Activated CD8-positive, alpha-beta memory T cell treated with anti-CD3 and anti-CD28 coated beads, Interleukin-2, amount 50 U/mL, for 1 hour (primary cell): ENCODE results near the gene SFXN2.

Experiments used
- DNase-seq: peaks from one replicate; pipeline ENCODE4 v3.0.0-alpha.2; 2020; ENCODE audit errors: extremely low read depth

The SFXN2 gene

DNA sequence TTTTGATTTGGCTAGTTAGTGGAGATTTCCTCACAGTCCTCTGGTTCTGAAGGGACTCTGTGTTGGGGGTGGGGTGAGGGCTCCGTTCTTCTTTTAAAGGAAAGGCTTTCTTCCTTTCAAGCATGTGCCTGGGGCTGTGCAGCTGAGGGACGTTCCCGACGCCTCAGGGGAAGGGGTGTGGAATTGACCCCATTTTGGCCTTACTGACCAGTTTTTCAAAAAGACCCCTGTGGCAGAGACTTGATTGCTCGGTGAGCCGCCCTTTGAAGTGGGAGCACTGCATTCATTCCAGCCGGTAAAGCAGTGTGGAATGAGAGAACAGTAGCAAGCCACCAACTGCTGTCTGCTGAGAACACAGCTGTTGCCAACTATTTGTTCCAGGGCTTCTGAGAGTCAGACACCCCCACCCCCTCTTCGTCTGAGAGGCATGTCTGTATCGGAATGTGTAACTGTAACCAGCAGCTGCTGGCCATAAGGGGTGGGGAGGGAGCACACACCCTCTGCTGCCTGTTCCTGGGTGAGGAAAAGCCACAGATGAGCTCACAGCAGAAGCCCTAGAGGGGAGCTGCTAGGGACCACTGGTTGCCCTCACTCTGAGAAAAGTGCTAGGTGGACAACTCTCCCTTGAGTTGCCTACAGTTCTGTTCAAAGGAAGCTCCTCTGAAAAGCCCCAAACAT lies 62.5 kb downstream of the SFXN2 start:
- DNase-seq: no peak

DNA sequence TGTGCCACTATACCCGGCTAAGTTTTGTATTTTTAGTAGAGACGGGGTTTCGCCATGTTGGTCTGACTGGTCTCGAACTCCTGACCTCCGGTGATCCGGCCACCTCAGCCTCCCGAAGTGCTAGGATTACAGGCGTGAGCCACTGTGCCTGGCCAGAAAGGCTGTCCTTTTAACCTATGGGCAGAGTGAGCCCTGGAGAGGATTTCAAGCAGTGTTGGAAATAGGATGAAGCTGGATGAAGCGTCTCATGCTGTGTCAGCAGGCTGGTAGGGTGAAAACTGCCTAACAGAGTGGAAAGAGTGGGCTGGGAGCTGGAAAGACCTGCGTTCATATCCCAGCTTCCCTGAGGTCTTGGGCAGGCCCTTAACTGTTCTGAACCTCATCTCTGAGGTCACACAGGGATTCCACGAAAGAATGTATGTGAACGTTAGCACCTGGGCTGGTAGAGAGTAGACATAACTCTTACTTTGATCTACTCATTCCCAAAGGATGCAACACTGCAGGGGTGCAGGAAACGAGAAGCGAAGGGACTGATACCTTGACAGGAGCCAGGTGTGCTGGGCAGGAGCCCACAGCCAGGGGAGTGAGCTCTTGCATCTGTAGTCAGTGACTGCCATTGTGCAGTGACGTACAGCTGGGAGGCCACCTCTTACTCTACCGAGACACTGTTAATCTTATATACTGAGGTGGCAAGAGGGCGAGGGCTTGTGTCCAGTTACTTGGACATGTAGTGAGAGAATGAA lies 63.4 kb downstream of the SFXN2 start:
- no peak for DNase-seq

DNA sequence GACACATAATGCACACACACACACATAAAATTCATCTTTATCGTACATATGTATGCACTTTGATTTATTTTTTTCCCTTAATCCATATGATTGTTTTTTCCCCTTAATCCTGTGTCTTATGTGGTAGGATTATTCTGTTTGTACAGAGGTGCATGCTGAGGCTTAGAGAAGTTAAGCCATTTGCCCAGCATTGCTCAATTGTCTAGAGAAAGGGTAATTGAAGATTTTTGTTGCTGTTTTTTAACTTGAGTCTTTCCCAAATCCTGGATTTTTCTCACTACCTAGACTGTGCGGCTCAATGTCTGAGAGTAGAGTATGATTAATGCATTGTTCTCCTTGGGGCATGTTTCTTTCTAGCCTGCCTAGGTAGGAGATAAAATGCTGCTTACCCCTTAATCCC lies 64.3 kb downstream of the SFXN2 start:
- DNase-seq: no peak

DNA sequence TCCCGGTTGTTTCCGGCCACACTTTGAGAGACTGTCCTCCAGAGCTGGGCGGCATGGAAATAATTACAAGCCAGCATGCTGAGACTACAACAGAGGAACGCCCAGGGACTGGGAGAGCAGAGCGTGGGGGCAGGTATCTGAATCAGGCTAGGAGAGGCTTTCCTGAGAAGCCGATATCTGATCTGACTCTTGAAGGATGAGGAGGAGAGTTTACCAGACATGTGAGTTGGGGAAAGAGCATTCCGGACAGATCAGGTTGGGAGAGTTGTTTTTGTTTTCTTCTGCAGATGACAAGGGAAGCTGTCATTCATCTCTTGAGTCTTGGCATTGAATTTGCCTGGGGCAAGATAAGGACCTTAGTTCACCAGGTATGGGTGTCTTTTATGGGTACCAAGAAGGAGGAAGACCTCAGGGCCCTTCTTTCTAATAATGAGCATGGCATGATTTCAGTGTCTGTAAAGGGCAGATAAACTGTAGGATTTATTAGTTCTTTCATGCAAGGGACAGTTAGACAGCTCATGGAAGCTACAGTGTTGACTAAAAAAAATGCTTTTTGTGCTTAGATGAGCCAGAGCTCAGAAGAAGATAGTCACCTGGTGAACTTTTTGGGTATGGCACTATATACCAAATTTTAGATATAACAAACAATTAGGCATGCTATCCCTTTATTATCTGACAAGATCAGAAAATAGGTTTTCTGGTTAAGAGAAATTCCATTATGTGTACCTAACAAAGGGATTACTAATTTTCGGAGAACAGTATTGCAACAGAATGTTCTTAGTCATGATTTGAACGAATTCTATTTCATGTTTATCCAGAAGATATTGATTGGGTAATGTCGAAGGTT lies 65.5 kb downstream of the SFXN2 start:
- DNase-seq: no peak

DNA sequence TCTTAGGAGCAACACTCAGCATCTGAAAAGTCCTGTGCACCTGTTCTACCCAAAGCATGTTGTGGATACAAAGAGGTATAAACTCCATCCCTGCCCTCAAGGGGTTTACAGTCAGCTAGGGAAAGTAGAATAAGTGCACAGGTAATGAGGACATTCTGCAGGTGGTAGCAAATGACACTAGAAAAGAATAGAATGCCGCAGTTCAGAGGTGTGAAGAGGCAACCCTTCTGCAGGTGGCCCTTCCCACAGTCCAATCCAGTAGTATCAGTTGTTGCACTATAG lies 66.0 kb downstream of the SFXN2 start:
- DNase-seq: no peak

DNA sequence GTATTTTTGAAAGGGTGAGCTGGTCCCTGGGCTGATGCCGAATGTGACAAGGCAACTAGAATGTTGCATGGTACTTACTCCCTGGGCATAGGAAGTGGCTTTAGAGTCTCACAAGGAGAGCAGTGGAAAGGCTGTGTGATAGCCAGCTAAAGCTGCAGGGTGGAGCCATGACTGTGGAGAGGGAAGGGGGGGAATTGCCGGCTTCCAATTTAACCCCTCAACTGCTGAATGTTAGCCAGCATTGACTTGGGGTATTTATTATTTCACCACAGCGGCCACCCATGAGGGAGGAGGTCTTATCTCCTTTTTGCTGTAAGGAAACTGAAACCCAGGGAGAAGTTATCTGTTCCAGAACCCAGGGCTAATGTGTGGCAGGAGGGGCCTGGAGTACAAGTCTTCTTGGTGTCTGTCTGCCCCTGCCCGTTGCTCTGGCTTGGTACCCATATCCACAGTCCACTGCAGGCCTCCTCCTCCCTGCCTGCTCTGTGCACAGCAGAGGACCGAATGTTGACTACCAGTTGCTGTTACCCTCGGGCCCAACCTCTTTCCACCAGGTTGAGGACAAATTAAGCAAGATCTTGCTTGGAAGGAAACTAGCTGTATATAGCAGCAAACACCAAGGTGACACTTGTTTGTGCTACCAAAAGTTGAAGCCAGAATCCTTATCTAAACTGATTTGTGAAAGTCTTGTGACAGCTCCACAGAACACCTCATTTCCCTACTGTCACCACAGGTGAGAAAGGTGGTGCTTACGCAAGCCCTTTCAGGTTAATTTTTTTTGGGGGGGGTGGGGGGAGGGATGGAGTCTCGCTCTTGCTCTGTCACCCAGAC lies 66.9 kb downstream of the SFXN2 start:
- no peak for DNase-seq

DNA sequence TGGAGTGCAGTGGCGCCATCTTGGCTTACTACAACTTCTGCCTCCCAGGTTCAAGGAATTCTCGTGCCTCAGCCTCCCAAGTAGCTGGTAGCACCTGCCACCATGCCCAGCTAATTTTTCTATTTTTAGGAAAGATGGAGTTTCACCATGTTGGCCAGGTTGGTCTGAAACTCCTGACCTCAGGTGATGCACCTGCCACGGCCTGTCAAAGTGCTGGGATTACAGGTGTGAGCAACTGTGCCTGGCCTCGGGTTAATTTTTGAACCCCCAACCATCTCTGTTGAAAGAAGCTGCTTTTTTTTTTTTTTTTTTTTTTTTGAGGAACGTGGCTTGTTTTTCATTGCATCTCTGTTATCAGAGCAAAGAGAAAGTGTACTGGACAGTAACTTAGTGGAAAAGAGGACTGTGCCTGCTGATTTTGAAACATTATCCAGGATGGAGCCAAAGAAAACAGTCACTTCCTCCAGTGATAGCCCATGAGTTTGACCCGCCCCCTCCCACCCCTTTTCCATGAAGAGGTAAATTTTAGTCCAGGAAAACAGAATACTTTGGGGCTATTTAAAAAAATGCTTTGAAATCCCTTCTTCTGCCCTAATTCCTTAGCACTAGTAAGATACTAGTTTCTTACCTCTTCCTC lies 67.6 kb downstream of the SFXN2 start:
- DNase-seq: no peak

DNA sequence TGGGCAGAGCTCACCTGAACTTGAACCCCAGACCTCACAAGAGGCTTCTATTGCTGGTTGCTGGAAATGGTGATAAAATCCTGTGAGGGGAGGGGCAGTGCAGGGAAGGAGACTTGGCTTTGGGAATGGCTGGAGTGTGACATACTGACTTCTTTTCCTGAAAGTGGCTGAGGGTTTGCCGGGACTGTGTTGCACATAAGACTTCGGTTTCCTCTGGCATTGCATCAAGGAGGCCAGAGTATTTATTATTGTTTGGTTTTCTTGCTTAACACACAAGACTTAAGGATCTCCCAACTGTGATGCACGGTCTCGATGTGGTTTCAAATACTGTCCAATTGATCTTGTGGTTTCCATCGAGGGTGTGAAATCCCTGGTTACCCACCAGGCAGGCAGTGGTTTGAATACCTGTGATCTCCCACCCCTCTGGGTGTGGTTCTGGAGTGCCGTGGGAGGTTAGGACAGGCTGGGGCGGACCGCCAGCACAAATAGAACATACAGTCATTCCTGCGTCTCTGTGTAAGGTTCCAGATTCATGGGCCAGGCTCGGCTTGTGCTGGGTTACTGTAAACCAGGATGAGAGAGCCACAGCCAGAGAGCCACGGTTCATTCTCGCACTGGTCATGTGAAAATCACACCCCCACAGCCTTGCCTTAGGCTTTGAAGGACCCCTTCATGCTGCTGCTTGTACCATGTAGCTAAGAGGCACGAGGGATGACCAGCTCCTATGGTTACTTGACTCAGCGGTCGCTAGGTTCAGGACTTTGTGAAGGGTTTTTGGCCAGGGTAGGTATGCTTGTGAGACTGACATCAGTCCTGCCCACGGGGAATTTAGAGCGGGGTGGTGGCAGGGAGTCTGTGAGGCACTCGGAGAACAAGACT lies 68.5 kb downstream of the SFXN2 start:
- DNase-seq: no peak

DNA sequence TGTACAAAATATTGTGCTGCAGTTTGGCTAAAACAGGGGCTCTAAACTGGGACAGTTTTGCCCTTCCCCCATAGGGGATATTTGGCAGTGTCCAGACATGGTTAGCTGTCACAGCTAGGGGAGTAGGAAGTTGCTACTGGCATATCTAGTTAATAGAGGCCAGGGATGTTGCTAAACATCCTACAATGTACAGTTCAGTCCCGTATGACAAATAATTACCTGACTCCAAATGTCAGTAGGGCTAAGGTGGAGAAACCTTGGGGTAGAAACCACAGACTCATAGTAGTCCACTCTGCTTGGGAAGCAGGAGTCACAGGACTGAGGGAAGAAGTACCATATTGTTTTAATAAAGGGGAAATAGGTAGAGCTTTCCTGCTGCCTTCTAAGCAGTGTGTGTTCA lies 69.1 kb downstream of the SFXN2 start:
- DNase-seq: no peak

DNA sequence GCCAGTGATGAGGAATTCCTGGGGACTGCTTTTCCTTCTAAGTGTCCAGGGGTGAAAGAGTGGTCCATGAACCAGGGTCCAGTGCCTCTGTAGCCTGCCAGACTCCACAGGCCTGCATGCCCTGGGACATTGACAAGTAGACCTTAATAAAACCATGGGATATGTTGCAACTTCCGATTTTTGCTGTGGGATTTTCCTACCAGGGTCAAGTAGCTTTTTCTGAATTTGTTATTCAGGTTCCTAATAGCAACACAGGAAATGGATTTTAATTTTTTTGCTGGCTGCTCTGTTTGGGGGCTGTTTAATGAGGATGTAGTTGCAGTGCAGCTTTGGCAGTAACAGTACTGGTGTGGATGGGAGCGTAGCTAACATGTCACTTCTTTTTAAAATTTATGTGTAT lies 71.4 kb downstream of the SFXN2 start:
- DNase-seq: no peak

DNA sequence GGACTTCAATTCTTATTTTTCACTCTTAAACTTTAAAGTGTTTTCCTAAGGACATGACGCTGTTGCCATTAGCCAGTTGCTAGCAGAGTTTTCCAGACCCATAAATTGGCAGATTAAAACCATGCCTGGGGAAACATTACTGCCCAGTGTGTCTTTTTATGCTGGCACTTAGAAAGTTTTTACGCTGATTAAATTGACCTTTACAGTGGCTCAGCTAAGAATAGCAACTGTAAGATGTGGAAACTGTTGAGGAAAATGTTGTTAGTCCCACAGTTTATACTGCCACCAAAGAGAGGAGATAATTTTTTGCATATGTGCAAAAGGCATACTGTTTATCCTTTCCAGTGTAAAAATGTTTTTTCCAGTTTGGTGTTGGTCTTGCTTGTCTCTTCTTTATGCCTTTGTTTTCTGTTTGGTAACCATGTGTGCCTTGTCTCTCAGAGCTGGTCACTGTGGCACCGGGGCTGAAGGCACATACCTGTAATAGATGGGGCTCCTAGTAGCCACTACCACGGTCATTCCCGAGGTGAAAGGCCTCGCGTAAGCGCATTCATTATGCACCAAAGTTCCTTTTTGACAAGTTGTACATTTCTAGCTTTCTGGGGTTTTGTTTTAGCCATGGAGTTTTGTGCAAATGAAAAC lies 77.4 kb downstream of the SFXN2 start:
- no peak for DNase-seq
